ENCODE data around the gene GRID2.
"Not testable (repeated sequence)": the region's sequence is repeated elsewhere in the genome, so short reads cannot be mapped to it uniquely, and the experiment has no call there.

GRID2 gene

DNA sequence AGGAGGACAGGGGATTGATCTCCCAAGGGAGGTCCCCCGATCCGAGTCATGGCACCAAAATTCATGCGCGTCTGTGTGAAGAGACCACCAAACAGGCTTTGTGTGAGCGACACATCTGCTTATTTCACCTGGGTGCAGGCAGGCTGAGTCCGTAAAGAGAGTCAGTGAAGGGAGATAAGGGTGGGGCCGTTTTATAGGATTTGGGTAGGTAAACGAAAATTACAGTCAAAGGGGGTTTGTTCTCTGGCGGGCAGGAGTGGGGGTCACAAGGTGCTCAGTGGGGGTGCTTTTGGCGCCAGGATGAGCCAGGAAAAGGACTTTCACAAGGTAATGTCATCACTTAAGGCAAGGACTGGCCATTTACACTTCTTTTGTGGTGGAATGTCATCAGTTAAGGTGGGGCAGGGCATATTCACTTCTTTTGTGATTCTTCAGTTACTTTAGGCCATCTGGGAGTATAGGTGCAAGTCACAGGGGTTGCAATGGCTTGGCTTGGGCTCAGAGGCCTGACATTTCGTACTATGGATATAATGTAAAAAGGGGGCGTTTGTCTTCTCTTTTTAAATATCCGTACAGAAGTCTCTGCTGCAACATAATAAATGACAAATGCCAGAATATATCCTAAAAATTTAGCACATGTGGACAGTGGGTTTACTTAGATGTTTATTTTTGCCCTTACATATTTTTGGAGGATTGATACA, 140.5 kb downstream of the GRID2 start:
- DNase-seq, result not testable (repeated sequence)

GRCh38 chr4:92445127-92445526, 141.4 kb downstream of the GRID2 start:
- DNase-seq, result no peak

- no peak for DNase-seq
Observed at GRCh38 chr4:92447255-92447905, 143.6 kb downstream of the GRID2 start.

DNA sequence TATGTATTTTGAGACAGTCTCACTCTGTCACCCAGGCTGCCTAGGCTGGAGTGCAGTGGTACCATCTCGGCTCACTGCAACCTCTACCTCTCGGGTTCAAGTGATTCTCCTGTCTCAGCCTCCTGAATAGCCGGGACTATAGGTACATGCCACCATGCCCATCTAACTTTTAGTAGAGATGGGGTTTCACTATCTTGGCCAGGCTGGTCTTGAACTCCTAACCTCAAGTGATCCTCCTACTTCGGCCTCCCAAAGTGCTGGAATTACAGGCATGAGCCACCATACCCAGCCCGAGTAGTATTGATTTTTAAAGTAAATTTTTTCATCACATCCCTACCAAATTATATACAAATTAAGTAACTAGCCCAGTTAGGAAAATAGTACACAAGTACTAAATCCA, 144.4 kb downstream of the GRID2 start:
- not testable (repeated sequence) for DNase-seq

GRCh38 chr4:92450694-92451093, 146.9 kb downstream of the GRID2 start:
- no peak for DNase-seq

DNA sequence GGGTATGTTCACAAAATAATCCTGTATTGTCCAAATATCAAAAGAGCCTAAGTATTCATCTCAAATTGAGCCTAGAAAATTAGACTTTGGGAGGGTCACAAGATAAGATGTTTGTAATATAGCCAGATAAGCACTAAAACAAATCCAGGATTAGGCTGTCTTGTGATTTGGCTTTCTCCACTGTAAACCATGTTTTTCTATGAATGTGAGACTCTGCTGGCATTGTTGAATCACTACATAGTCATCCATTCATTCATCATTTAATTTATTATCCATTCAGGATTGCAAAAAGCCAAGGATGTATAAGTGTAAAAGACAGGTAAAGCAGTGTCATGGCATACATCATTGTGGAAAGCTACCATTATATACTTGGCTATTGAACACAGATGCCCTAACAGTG, 148.0 kb downstream of the GRID2 start:
- DNase-seq, result no peak

DNA sequence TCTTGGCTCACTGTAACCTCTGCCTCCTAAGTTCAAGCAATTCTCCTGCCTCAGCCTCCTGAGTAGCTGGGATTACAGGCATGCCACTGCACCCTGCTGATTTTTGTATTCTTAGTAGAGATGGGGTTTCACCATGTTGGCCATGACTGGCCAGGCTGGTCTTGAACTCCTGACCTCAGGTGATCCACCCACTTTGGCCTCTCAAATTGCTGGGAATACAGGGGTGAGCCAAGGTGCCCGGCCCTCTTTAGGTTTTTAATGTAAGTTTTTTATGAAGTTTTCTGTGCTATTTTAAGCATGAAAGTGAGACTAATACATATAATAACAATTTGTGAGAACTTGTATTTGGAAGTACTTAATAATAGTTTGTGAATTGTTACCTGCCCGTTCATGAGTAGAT, 148.6 kb downstream of the GRID2 start:
- DNase-seq, result not testable (repeated sequence)

GRCh38 chr4:92455329-92455839, 151.6 kb downstream of the GRID2 start:
- DNase-seq, result no peak

- DNase-seq, result no peak
Observed at GRCh38 chr4:92455951-92456350, 152.2 kb downstream of the GRID2 start.

GRCh38 chr4:92461732-92462131, 158.0 kb downstream of the GRID2 start:
- DNase-seq, result no peak

DNA sequence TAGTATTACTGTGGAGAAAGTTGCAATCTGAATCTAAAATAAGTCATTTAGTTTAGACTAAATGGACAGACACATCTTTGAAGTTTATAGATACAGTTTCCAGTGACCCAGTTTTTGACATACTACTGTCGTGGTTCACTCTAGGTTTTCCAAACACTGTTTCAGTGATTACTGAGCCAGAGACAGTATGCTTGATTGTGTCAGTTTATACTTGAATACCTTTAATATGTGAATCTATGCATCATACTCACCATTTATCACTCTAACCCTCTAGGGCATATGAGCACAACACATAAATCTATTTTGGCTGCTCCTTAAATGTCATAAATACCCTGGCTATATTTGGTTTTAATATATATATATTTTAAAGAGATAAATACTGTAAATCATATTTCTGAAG, 173.5 kb downstream of the GRID2 start:
- no peak for DNase-seq

DNA sequence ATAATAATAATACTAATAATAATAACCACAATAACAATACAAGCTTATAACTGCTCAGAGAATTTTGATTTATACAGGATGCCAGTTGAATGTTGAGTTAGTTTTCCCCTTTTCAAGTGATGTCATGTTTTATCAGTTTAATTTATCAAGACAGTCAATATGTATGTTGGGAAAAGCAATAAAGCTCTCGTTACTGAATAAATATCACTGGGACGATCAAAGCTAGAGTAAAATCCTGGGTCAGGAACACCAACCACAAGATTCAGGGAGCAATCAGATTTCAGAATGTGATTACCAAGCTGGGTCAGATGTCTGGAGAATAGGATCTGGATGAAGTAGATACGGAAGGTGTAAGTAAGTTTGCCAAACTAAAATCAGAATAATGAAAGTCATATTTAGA, 179.6 kb downstream of the GRID2 start:
- DNase-seq, result no peak

DNA sequence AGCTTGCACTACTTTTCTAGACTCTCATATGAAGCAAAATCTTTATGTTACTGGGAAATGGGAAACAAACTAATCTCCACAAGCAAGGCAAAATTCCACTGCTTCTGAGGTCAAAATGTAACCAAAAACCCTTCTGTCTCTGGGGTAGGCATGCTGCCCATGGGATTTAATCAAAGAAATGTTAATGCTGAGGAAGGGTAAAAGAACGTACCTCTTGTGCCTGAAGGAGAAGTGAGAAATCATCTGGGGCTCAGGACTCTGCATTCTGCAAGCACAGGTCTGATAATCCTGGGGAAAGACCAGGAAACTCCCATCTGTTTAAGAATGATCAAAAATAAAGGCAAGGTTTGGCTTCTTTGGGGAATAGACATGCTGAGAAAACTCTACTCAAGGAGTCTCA, 184.7 kb downstream of the GRID2 start:
- no peak for DNase-seq

- no peak for DNase-seq
Observed at GRCh38 chr4:92497141-92497540, 193.4 kb downstream of the GRID2 start.

- DNase-seq, result no peak
Observed at GRCh38 chr4:92501456-92501855, 197.7 kb downstream of the GRID2 start.

- DNase-seq, result no peak
Observed at GRCh38 chr4:92506933-92507332, 203.2 kb downstream of the GRID2 start.

DNA sequence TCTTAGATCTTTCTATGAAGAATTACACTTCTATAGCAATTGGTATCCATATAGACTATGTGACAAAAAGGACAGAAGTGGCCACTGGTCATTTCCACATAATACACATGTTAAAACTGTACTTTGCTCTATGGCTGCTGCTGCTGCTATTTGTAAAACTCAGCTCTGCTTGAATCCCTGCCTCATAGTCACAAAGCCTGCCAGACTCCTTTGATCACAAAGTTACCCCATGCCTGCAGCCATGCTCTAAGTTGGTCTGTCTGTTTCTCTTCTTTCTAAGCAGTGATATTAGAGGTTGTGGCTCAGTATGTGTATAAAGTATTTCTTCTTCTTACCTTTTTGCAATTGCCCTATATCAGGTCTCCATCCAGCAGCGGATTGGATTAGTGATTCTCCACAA, 210.9 kb downstream of the GRID2 start:
- no peak for DNase-seq

- DNase-seq, result no peak
Observed at GRCh38 chr4:92516450-92516849, 212.7 kb downstream of the GRID2 start.

DNA sequence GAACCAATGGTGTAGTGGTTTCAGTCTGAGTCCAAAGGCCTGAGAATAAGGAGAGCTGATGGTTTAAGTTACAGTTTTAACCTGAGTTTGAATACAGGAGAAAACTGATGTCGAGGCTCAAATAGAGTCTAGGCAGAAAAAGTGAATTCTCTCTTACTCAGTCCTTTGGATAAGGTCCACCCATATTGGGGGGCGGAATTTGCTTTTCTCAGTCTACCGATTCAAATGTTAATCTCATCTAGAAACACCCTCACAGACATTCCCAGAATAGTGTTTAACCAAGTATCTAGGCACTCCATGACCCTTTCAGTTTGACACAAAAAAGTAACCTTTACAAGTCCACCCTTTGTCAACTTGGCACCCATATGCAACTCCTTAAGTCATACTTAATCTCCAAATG, 216.0 kb downstream of the GRID2 start:
- DNase-seq, result no peak

DNA sequence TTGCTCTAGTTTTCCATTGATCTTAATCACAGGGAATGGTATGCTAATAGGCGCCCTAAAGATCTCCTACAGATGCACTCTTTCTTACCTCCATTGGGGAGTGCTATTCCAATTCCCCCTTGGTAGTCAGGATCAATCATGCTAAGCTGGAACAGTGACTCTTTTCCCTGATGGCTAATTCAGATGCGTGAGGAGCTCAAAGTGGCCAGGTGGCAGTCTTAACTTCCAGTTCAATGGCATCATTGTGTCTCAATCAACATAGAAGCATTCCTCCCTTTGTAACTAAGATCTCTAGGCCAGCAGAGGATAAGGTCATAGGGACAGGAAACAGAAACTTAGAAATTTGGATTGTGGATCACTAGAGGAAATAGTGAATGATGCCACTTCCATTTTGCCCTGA, 216.8 kb downstream of the GRID2 start:
- DNase-seq, result no peak

GRCh38 chr4:92521941-92522340, 218.2 kb downstream of the GRID2 start:
- no peak for DNase-seq

DNA sequence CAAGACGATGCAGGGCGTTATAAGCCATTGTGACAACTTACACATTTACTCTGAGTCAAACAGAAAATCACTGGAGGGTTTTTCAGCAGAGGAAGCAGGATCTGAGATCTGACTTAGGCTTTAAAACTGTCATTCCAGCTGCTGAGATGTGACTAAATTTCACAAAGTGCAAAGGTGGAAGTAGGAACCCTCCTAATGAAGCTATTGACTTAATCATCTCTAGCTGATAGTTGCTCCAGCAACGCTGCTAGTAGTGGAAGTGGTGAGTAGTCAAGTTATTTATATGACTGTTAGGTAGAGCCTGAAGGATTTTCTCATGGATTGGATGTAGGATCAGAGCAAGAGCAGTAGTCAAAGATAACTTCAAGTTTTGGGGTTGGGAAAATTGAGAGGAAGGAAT, 218.6 kb downstream of the GRID2 start:
- DNase-seq, result no peak

- no peak for DNase-seq
Observed at GRCh38 chr4:92524131-92524530, 220.4 kb downstream of the GRID2 start.

- no peak for DNase-seq
Observed at GRCh38 chr4:92528541-92528940, 224.8 kb downstream of the GRID2 start.

GRCh38 chr4:92529510-92529909, 225.7 kb downstream of the GRID2 start:
- DNase-seq, result no peak
